HuH-7 (cell line): ENCODE measurements around the gene RGS14.

Experiments
- DNase-seq: peaks from one replicate; pipeline ENCODE4 v3.0.0; 2011; ENCODE audit warnings: low spot score

Gene RGS14

DNA sequence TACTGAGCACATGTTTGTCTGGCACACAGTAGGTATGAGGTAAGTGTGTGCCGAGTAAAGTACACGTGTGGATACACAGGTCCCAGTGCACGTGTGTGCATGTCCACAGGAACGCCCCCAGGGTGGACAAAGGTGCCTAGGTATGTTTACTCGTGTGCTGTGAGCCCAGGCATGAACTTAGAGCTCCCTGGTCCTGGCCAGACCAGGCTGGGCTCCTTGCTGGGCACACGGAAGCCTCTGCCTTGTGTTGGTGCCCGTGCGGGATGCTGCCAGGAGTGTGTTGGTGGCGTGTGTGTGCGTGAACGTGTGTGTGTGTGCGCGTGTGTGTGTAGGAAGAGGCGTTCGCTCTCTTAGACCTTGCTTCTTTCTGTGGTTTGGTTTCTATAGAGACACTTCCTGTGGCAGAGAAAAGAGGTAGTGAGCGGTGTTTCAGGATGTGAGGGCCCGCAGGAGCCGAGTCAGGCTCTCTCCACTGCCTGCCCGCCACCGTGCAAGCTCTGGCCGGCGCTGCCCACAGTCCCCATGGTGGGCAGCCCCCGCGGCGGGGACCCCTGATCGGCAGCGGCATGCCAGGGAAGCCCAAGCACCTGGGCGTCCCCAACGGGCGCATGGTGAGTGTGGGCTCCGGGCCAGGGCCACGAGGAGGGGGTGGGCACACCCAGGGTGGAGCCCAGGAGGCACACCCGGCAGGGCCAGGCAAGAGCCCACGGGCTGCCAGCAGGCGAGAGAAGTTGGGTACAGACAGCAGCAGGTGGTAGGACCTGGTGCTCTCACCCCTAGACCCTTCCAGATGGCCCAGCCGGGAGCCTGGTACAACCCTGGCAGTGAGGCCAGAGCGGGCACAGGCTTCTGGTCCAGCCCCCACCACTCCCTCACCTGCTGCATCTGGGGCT is at the start of gene RGS14:
TSS of gene RGS14 (plus strand) at position 466 of the 893 bp plus-strand sequence. CDS start at position 567, 101 bp downstream.
- DNase-seq: no peak

- no peak for DNase-seq
Observed at GRCh38 chr5:177308740-177309139, 49.0 kb upstream of the RGS14 start.

GRCh38 chr5:177309351-177310191 is 48.2 kb upstream of the RGS14 start:
- DNase-seq: peak; percentile 93

DNA sequence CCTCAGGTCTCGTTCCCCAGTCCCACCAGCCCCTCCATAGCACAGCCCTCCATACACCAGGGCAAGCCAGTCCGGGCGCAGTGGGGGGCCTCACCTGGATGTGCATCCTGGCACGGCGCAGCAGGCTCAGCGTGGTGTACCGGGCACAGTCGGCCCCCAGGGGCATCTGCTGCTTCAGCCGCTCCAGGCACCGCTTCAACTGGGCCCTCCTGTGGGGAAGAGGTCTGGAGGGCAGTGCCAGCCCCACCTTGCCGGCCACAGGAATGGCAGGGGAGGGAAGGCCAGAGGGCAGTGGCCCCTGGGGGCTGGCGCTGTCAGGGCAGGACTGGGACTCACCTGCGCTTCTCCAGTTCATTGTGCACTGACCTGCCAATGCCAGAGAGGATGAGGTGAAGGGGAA is 47.4 kb upstream of the RGS14 start:
- DNase-seq: no peak

GRCh38 chr5:177310757-177311391 is 46.9 kb upstream of the RGS14 start:
- DNase-seq: no peak

DNA sequence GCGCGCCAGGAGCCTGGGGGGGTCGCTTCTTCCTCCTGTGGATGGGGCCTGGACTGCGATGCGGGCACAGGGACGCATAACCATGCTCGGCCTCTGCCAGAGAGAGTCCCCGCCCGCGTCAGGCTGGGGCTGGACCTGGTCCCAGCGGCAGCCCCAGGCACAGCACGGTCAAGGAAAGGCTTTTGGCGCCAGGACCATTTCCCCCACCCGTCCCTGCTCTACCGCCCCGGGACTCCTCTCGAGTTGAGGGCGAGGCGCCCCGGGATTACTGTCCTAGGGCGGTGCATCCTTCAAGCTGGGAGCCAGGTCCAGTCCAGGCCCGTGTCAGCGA is 46.4 kb upstream of the RGS14 start:
- no peak for DNase-seq

DNA sequence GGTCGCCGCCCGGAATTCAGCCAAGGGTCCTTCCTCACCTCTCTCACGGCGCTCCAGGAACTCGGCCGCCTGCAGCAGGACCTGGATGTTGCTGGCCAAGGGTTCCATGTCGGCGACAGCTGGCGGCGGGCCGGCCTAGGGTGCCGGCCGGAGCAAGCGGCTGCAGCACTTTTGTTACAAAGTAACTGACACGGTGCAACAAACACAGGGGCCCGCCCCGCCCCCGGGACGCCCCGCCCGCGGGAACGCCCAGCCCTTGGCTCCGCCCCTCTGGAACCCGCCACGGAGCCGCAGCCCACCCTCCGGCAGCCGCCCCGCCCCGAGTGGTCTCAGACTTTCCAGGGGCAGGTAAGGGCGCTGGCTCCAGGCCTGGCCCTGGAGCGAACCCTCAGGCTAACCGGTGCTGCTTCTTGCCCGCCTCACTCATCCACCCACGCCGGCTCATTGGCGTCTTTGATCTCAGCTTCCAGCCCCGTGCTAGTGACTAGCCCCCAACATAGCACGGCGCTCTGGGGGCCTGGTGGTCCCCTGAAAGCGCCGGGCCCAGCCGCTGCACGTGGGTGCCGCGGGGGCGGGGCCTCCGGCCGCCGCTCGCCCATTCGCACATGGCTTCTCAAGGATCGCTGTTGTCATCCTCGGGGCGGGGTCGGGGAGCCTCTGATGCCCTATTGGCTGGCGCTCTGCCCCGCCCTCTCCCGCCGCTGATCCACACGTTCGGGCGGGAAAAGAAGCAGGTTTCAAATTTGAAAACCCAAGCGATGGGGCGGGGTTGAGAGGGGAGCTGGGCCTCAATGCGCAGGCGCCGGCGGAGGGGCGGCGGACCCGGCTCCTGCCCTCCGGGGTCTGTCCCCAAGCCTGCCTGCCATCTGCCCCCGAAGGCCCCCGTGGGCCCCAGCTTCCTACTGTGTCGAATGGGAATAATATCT is 45.7 kb upstream of the RGS14 start, which contains the start of gene MXD3:
TSS of gene MXD3 (minus strand) at position 176 of the 926 bp plus-strand sequence. CDS start at position 108, 68 bp downstream.
- peak; percentile 97 for DNase-seq

DNA sequence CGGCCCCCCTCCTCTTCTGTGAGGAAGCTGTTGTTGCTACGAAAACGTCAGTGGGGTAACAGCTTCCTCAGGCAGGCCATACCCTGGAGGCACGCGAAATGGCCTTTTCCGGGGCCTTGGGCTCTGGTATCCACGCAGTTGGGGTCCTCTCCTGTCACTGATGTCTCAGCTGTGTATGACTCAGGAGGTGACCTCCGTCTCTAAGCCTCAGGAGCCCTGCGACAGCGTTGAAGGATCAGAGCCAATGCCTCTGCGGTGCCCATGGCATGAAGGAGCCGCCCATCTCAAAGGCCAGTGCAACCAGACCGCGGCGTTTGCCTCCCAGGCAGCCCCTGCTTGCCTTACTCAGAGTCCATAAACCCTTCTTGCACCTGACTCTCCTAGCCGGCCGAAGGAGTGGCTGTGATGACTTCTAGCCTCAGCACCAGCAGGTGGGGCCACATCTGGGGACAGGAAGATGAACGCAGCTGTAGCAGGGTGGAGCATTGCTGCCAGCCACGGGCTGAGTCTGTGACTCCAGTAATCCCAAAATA is 45.0 kb upstream of the RGS14 start:
- DNase-seq: peak; percentile 52

- DNase-seq: no peak
Observed at GRCh38 chr5:177313561-177314259, 44.0 kb upstream of the RGS14 start.

- no peak for DNase-seq
Observed at GRCh38 chr5:177314376-177315342, 43.1 kb upstream of the RGS14 start.

GRCh38 chr5:177315411-177315810 is 42.3 kb upstream of the RGS14 start:
- DNase-seq: no peak

DNA sequence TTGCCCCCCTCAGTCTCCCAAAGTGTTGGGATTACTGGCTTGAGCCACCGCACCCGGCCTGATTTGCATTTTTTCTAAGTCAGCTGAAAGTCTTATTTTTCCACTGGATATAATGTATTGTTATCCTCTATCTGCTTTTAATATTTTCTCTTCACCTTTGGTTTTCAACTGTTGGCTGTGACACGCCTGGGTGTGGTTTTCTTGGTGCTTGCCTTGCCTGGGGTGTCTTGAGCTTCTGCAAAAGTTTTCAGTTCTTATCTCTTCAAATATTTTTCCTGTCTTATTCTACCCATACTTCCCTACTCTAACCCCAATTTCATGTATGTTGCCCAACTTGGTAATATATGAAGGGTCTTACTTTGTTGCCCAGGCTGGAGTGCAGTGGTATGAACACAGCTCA is 41.7 kb upstream of the RGS14 start:
- no peak for DNase-seq

DNA sequence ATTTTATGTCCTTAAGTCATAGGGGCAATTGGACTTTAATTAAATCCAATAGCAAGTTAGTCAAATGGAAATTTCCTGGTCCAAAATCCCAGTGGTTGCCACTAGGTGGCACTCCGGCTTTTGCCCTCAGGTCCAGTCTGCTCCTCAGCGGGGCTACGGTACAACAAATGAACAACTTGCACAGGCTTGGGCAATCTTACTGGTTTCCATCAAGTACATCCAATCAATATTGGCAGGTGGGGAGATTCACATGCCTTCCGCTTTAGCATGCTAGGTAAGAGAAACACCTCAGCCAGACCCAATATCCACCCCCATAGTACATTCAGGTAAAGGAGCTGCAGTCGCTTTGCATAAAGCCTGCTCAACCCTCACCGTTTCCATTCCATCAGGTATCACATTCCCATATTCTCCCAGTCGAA is 39.8 kb upstream of the RGS14 start:
- peak; percentile 84 for DNase-seq

- DNase-seq: no peak
Observed at GRCh38 chr5:177319913-177320588, 37.7 kb upstream of the RGS14 start.

GRCh38 chr5:177320879-177321278 is 36.8 kb upstream of the RGS14 start:
- no peak for DNase-seq

DNA sequence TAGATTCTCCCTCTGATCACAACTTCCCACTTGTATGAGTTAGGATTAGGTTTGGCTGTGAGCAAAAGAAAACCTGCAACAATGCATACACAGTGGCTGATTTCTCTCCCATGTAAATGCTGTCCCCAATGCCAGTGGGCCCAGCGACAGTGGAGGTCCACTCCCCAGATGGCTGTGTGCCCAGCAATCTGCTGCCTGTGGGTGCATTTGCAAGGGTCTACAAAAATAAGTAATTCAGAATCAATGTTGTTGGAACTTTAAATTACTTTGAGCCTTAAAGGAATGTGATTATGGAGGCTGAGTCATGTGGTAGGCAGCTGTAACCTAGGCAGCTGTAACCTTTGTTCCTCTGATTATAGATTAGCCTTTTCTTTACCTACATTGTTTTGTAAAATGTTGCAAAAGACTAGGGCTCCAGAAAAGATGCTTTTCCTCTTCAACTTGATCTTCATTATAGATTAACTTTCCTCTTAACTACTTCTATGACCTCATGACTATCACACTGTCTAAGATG is 31.8 kb upstream of the RGS14 start:
- DNase-seq: no peak

- no peak for DNase-seq
Observed at GRCh38 chr5:177327539-177328522, 29.9 kb upstream of the RGS14 start.
